Lower leg skin (tissue), 3 donors: ENCODE data around the gene LIN9.

ENCODE experiments used
- POLR2A ChIP-seq, 2 donors: fragments of 450-650 bp; IDR thresholded peaks; one replicate each; pipeline ENCODE4 v1.6.1; 2016 to 2017; ENCODE audit warnings: antibody characterized with exemption in 2 of 2, mild to moderate bottlenecking in 1 of 2, moderate library complexity in 1 of 2
- TF ChIP-seq, protein P1 (sequence below), 3 donors: fragments of 450-650 bp; IDR thresholded peaks; one replicate each; pipeline ENCODE4 v1.5.1; 2016; ENCODE audit warnings: antibody characterized with exemption in 3 of 3, mild to moderate bottlenecking in 3 of 3, moderate library complexity in 2 of 3

DNA sequence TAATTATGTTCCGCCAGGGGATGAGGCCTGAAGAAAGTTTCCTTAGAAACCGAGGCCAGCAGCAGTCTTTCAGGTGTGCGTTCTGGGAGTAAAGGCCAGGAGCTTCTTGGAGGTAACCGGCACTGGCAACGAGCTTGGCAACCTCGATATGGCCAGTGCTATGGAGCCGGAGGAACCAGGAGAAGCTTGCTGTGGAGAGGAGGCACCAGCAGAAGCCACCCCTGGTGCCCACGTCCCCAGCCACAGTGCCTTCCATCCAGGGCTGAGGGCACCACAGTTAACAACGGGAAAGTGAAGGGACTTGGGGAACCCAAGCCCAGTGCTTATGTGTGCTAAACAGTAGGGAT is 41.5 kb upstream of the LIN9 start:
- TF ChIP-seq, protein P1, sequence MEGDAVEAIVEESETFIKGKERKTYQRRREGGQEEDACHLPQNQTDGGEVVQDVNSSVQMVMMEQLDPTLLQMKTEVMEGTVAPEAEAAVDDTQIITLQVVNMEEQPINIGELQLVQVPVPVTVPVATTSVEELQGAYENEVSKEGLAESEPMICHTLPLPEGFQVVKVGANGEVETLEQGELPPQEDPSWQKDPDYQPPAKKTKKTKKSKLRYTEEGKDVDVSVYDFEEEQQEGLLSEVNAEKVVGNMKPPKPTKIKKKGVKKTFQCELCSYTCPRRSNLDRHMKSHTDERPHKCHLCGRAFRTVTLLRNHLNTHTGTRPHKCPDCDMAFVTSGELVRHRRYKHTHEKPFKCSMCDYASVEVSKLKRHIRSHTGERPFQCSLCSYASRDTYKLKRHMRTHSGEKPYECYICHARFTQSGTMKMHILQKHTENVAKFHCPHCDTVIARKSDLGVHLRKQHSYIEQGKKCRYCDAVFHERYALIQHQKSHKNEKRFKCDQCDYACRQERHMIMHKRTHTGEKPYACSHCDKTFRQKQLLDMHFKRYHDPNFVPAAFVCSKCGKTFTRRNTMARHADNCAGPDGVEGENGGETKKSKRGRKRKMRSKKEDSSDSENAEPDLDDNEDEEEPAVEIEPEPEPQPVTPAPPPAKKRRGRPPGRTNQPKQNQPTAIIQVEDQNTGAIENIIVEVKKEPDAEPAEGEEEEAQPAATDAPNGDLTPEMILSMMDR (IDR thresholded peaks at IDR 0.05) = no peak
- TF ChIP-seq POLR2A (IDR thresholded peaks at IDR 0.05) = no peak
